HS-27A (cell line): Measurements from ENCODE around the gene HDAC5.
"Not testable (repeated sequence)": the region's sequence is repeated elsewhere in the genome, so short reads cannot be mapped to it uniquely, and the experiment has no call there.

Experiments used
- DNase-seq: peaks from one replicate; pipeline ENCODE4 v3.0.0-alpha.2; 2012; ENCODE audit warnings: low read depth, missing footprints

The HDAC5 gene

DNA sequence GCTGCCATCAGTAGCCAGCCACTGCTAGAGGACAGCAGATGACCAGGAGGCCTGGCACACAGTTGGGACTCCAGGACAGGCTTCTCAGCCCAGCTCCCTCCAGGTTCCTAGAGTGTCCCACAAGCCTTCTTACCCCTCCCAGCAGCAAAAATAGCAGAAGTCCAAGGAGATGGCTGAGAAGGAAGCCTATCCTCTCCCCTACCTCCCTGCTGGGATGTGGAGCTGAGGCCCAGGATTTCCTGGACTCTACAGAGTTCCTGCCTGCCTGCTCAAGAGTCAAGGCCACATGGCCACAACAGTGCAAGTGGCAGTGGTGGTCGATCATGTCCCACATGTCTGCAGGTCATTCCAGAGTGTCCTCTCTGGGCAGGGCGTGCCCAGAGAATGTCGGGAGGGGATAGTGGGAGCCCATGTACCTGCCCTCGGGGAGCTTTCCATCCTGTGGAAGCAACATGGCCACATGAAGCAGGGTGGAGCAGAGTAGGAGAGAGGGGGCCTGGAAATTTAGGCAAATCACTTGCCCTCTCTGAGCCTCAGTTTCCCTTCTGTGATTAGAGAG is 10.6 kb upstream of the HDAC5 start:
- DNase-seq = no peak

DNA sequence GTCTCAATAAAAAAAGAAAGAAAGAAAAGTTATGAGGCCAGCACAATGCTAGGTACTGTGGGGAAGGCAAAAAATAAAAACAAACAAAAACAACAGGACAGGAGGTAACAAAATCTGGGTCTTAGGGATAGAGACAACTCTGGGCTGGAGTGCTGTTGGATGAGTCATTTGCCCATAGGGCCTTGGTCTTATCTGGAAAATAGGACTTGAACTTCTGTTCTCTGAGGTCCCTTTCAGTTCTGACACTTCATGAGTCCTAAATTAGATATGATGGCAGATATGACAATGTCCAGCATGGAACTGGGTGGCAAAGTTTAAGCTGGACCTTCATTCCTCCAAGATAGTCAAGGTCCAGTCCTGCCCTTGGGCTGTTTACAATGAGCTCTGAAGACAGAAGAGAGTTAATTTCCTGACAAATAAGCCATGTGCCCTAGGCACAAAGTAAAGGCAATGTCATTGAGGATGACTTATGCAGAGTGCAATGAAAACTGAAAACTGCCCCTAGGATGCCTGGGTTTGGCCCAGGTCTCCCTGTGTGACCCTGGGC is 8.9 kb upstream of the HDAC5 start:
- DNase-seq = no peak

DNA sequence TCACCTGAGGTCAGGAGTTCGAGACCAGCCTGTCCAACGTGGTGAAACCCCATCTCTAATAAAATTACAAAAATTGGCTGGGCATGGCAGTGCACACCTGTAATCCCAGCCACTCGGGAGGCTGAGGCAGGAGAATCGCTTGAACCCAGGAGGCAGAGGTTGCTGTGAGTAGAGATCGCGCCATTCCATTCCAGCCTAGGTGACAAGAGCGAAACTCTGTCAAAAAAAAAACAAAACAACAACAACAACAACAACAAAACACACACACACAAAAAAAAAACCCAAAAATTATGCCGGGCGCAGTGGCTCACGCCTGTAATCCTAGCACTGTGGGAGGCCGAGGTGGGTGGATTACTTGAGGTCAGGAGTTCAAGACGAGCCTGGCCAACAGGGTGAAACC is 7.9 kb upstream of the HDAC5 start:
- DNase-seq = not testable (repeated sequence)

DNA sequence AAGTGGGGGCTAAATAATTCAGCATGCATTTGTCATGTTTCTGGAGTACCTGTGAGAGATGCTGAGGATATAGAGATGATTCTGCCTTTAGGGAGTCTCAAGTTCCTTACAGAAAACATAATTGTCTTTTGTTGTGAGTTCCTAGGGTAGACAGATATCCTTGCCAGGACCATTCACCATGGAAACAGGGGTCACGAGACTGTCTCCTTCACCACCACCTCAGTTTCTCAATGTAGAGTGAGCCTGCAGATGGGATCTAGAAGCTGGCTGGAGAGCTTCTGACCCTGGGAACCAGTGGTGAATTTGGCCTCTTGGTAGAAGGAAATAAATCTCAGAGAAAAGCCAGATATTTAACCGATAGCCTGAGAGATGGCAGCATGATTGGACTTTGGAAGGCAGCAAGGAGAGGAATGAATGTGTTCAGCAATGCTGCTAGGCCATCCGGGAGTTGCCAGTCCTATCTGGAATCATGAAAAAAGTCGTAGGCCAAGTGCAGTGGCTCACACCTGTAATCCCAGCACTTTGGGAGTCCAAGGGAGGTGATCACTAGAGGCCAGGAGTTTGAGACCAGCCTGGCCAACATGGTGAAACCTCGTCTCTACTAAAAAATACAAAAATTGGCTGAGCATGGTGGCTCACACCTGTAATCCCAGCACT is 7.4 kb upstream of the HDAC5 start:
- no peak for DNase-seq

DNA sequence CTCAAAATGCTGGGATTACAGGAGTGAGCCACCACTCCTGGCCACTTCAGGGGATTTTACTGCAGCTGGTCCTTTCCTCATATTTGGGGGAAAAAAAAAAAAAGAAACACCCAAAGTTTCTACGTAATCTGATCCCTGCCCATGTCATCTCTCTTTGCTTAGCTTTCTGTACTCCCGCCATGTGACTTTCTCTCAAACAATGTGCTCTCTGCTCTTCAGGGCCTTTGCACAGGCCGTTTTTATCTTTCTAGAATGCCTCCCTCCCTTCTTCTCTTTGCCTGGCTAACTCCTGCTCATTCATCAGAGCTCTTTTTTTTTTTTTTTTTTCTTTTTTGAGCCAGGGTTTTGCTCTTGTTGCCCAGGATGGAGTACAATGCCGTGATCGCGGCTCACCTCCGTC is 4.9 kb upstream of the HDAC5 start:
- DNase-seq = no peak

DNA sequence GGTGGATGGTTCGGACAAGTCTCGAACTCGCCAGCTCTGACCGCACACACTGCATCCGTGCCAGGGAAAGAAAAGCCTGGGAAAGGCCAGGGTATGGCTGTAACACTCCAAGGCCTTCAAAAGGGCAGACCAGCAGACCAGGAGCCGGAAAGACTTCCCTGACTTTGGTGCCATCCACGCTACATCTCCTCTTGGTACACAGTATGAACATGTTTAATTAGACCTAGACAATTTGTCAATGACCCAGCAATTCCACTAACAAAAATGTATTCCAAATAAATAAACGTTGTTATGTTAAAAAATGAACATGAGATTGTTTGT is 637 bp upstream of the HDAC5 start:
- no peak for DNase-seq

DNA sequence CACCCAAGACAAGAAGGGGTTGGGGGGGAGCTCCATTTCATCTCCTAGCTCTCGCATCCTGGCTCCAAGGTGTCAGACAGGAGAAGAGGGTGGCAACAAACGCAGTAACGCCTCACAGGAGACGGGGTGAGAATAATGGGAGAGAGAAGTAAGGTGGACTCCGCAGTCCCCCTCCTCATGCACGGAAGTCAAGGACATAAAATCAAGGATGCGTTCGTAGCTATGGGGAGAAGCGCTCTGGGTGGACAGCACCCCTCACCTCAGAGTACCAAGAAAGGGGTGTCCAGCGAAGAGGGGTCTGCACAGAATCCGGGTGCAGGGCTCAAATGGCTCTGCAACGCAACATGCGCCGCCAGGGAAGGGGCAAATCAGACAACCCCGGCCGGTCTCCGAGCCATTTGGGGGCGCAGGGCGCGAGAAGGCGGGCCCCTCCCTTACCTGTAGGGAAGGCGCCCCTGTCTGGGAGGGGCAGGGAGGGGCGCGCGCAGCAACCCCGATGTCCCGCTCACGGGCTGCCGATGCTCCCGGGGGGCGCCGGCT is 555 bp downstream of the HDAC5 start:
- no peak for DNase-seq

DNA sequence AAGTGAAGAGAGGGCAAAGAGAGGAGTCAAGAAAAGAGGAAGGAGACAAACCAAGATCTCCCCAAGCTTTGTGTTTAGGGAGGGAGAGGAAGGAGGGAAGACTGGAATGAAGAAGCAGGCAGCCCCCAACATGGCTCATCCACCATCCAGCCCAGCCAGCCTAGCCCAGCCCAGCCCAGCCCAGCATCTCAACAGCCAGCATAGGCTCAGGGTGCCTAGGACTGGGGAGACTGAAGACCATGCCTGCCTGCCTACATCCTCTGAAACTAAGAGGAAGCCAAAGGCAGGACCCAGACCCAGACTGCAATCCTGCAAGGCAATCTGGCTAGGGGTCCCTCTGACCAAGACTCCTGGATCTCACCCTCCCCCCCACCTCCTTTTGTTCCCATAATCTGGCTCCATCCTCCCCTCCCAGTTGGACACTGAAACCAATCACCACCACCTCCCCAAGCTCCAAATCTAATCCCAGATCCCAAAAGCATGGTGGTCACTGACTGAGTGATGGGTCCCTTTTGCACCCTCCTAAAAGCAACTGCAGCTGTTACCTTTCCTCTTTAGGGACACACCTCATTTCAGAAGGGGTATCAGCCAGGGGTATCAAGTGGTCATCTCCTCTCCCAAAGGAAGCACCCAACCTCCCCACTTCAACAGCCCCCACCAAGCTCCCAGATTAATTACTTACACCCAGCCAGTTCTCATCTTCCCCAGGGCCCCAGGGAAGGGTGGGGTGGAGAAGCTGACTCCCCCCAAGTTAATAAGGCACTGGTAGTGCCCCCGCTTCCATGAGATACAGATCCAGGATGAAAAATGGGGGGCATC is 1.2 kb downstream of the HDAC5 start:
- no peak for DNase-seq

DNA sequence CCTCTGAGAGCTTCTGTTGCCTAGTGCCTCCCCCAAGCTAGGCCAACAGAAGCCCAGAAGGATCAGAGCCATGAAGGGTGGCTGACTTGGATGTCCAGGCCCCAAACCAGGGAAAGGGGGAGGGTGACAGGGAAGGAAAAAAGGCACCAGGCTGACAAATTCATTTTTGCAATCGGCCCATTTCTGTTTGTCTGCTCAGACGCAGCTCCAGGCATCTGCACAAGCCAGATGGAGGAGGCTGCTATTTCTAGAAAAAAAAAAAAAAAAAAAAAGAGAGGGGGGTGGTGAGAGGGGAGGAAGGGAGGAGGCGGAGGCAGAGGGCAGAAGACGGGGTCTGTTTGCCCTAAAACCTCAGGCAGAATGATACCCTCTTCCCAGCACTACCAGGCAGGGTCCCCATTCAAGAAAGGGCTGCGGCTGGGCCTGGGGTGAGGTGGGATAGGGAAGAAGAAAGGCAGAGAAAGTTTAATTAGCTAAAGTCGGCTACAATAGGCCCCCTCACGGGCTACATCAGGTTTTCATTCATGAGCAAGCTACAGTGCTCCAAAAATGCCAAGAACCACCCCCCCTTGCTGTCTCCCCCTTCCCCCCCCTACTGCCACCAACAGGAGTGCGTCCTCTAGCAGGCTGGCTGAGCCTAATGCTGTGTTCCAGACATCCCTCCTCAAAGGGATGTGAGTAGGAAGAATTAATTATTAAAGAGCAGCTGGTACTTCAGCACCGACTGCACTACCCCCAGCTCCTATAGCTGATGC is 2.4 kb downstream of the HDAC5 start:
- no peak for DNase-seq

DNA sequence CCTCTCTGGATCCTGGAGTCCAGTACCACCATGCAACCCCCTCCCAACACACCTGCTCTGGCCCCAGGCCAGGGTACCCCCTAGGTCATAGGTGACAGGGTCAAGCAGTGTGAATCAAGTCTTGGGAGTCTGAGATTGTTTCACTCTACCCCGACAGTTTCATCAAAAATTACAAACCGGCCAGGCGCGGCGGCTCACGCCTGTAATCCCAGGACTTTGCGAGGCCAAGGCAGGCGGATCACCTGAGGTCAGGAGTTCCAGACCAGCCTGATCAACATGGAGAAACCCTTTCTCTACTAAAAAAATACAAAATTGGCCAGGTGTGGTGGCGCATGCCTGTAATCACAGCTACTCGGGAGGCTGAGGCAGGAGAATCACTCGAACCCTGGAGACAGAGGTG is 3.2 kb downstream of the HDAC5 start:
- not testable (repeated sequence) for DNase-seq

DNA sequence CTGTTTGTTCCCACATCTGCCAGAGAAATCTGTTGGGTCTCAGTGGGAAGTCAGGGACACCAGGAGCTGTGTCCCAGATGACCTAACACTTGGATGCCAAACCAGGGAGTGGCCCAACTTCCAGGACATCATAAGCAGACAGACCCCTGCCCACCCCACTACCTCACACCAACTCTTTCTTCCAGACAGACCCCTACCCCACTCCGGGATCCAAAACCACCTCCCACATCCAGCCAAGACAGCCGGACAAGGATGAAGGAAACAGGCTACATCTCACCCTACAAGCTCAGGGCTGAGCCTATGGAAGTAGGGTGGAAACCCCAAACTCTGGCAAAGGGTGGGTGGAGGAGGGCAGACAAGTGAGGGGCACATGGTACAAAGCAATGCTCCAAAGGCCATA is 3.6 kb downstream of the HDAC5 start:
- DNase-seq = no peak

DNA sequence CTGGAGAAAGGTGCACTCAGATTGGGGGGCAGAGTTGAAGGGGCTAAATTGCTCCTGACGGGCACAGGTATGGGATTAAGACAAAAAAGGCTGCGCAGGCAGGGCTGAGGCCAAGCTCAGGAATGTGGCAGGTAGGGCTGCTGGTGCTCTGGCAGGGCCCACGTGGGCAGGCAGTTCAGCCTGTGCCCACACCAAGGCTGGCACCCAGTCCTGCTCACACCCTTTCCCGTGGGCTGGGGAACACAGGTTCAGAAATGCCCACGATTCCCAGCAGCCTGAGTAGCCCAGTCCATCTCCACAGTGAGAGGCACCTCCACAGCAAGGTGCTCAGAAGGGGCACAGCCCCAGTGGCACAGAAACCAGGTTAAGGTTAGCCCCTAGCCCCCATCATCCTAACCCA is 4.4 kb downstream of the HDAC5 start:
- no peak for DNase-seq

DNA sequence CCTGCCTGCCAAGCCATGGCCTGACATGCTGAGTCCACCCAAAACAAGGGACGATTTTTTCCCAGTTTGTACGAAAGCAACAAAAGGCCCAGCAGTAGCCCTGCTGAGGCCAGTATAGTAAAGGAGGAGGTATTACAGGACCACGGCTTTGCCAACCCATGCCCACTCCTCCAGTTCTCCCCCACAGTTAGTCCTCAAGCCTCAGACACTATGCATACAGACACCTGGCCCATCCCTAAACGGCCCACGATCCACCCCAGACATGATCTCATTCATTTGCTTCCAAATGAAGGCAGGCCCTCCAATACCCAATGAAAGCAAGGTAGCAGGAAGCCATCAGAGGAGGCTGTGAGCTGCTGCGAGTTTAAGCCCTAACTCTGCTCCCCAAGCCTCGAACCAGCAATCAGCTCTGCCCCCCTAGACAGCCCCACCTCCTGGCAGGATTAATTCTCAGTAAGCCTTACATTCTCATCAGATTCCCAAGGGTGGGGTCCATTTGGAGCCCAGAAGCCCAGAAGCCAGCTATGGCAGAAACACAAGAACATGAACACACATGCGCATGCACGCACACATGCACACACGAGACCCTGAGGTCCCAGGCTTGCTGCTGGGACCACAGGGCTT is 4.9 kb downstream of the HDAC5 start:
- DNase-seq = no peak

DNA sequence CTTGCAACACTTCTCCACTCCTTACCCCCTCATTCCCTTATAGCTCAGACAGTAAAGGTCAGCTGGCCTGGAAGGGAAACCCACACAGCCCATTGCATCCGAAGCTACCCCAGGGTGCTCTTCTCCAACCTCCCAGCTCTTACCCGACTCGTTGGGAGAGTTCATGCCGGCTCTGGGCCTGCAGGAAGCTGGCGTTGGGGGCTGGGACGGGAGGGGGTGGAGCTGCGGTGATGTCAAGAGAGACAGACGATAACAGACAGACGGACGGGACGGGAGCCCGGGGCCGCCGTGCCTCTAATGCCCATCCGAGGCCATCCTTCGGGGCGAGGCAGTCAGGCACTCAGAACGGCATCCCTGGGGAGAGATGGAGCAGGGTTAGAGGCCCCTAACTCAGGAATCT is 6.1 kb downstream of the HDAC5 start:
- DNase-seq = no peak

DNA sequence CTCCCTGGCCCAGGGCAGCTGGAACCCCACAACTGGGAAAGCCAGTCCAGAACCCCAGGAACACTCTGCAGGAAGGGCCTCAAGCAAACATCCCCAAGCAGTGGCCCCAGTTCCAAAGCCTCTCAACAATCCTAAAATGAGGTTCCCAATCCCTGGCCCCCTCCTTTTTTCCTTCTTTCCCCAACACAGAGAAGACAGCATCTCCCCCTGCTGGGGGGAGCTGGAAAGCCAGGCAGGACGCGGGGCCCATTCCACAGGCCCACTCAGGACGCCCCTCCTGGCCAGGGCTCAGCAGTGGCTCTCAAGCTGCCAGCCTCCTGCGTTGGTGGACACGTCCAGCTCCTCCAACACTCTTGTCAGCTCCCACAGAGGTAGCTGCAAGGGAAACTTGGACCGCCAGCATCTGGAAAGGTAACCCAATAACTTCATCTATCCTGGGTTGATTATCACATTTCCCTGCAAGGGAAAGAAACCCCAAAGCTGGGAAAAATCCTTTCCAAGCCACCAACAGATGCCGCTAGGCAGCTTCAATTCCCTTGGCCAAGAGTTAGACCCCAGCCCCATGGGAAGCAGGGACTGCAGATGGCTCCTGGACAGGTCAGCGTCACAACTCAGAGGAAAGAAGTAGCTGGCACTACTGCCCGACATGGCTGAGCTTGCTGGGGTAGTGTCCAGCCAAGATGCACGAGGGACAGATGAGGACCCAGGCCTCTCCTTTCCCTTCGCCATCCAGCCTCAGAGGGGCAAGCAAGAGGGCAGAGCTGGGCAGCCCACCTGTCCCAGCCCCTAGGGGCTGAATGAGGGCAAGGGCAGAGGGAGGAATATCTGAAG is 7.6 kb downstream of the HDAC5 start:
- DNase-seq = no peak

DNA sequence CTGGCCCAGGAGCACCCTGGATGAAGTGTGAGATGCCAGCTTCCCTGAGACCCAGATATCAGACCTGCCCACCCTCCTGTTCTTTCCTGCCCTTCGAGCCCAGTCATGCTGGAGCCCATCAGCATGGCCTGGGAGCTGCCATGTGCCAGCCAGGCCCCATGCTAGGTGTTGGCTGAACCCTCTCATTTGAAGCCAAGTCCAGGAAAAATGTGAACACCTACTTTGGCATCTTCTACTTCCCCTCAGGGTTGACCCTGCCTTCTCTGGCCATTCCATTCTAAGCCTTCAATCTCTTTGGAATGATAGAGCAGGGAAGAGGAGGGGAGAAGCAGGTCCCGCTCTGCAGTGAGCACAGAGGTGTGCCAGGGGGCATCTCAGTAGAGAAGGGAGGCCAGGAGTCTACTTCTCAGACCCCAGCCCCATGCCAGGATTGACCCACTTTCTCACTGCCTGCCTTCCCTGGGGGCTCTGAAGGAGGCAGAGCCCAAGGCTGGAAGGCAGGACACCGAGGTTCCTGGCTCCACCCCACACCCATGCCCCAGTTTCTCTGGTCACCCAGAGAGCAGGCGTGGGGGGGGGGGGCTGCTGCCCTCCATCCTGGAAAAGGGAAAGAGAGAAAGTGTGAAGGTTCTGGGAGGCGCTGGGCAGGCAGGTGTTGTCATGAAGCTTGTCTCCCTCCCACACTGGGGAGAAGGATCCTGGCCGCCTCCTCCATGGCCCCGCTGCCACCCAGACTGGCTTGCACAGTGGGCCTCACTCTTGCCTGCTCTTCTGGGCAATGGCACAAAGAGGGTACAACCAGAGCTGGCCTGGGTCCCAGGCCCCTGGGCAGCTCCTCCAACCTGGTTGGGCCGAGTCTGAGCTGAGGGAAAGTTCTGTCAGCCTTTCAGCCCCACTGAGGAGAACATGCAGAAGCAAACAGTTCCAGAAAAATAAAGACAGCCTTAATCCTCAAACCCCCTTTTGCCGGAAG is 9.3 kb downstream of the HDAC5 start:
- no peak for DNase-seq

DNA sequence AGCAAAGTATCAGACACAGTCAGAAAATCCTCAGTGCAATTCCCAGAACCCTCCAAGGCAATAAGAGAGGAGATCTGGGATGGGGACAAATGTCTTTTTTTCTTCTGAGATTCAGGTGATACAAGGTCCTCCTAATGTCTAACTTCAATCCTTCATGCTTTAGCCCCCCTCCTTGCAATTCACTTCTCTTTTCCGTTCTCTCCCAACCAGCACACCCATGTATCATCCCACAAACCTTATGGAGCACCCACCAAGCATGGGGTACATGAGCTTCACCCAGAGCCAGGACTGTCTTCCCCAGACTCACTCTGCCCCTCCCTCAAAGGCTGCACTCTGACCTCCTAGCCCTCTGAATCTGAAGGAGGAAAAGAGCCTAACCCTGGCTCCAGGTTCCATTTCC is 10.1 kb downstream of the HDAC5 start:
- DNase-seq = no peak

DNA sequence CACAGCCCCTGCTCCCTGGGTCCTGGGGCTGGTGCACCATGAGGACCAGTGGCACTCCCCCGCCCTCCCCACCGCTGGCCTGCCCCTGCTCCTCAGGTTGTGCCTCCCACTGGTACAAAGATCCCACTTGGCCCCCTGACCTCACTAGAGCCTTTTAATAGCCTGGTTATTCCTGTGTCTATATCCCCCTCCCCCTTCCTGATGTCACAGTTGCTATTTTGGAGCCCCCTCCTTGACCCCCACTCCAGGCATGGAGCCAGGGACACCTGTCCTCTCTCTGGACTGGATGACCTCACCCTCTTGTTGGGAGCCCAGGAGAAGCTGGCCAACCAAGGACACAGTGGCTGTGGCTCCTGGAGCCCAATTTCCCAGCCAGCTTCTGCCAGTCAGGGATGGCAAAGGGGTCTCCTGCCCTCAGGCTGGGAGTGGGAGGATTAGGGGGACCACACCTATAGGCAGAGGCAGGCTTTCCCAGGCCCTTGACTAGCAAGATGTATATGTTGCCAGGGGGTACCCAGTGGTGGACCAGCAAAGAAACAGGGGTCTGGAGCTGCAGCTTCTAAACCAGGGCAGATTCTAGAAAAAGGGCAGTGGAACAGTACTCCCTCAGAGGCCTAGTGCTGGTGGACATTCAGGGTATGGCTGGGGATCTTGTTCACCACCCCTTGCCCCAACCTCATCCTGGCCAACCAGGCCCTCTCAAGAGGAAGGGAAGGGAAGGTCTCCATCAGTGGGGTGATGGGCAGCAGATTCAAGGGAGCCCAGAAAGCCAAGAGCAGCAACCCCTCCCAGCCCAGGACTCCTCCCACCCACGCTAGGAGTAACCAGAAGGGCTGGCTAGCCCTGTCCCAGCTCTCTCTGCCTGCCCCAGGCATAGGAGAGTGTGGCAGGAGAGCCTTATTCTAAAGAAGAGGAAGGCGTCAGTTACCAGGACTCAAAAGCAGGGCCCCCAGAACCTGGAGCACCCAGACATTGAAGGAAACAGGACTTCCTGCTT is 10.9 kb downstream of the HDAC5 start:
- DNase-seq = no peak

DNA sequence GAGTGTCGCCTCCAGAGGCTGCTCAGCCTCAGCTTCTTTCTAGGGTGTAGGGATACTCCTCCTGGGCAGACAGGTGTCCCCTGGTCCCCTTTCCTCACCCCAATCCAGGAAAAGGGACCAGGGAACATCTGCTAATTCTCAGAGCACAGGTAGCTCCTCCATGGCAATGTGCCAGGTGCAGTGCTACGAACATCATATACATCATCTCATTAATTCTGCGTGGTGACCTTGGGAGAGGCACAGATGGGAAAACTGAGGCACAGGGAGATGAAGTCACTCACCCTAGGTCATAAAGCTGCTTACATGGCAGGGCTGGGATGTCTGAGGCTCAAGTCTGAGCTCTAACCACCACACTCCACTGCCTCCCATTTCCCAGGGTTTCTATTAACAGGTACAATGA is 11.7 kb downstream of the HDAC5 start:
- DNase-seq = no peak
